HG03571 (cell line): Measurements from ENCODE around the gene LAMTOR1.
"Not testable (repeated sequence)": the region's sequence is repeated elsewhere in the genome, so short reads cannot be mapped to it uniquely, and the experiment has no call there.

Experiments used
- ATAC-seq: cut with Tn5 transposase; IDR thresholded peaks from one replicate; pipeline ENCODE4 v1.9.1; 2021; ENCODE audit not compliant: unreplicated experiment

LAMTOR1 gene

DNA sequence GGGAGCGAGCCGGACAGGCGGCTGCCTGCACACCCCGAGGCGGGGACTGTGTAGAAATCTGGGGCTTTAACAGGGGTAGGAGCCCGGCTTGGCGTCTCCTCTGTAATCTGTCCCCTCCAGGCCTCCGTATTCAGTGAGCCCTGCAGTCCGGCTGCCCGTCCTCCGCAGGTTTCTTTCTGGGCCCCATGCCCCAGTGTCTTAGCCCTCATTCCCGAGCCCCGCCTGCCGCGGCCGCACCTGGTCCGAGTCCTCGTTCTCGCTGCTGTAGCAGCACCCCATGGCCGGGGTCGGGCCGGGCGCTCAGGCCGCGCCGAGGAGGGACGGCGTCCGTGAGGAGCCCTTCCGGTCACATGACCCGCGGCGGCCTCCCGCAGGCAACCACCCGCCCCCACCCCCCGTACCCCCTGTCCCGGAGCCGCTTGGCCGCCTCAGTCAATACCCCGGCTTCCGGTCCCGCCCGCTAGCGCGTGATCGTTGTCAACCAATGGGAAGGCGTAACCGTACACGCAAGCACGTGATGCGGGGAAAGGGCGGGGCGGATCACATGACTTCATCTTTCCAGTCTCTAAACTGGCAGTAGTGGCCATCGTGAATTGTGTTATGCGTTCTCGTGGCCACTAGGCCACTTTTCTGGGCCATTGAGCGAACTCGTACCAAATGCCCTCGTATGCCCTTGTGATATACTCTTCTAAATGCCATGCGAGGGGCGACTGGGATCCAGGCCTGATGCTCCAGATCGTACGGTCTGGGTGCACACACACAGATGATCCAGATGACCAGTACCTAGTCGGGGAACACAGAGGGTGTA, at the start of gene LAMTOR1:
TSS of gene LAMTOR1 (minus strand) at position 352 of the 808 bp plus-strand sequence. CDS start at position 279, 73 bp downstream.
- ATAC-seq, result peak; percentile 75

- ATAC-seq, result no peak
Observed at GRCh38 chr11:72150882-72151281, 47.8 kb upstream of the LAMTOR1 start.

DNA sequence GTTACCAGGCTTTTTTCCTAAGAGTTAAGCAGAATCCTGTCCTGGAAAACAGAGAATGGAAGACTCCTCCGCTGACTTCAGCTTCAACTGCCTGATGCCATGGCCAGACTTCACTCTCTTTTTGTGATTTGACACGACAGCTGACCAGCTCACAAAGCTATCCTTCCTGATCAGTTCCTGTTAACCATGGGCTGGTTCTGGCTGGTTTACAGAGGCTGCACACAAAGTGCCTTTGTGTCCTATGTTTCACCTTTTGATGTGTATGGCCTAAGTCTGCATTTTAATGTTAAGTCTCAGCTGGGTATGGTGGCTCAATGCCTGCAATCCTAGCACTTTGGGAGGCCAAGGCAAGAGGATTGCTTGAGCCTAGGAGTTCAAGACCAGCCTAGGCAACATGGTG, 43.5 kb upstream of the LAMTOR1 start:
- no peak for ATAC-seq

DNA sequence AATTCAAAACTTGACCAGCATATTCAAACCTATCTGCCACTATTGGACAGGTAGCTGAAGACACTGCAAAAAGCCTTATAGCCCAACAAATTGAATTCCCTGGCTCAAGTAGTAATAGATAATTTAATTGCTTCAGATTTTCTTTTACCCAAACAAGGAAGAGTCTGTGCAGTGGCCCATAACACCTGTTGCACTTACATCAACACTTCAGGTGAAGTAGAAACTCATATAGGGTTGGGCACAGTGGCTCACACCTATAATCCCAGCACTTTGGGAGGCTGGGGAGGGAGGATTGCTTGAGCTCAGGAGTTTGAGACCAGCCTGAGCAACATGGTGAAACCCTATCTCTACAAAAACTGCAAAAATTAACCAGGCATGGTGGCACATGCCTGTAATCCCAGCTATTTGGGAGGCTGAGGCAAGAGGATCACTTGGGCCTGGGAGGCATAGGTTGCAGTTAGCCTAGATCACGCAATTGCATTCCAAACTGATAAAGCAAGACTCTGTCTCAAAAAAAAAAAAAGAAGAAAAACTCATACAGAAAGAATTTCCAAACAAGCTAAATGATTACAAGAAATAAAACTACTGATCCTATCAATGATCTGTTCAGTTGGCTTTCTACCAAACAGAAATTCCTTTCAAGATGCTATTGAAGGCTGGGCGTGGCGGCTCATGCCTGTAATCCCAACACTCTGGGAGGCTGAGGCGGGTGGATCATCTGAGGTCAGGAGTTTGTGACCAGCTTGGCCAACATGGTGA, 41.9 kb upstream of the LAMTOR1 start:
- ATAC-seq, result no peak

GRCh38 chr11:72142543-72142942, 39.4 kb upstream of the LAMTOR1 start:
- ATAC-seq, result not testable (repeated sequence)

- ATAC-seq, result not testable (repeated sequence)
Observed at GRCh38 chr11:72142086-72142485, 39.0 kb upstream of the LAMTOR1 start.

DNA sequence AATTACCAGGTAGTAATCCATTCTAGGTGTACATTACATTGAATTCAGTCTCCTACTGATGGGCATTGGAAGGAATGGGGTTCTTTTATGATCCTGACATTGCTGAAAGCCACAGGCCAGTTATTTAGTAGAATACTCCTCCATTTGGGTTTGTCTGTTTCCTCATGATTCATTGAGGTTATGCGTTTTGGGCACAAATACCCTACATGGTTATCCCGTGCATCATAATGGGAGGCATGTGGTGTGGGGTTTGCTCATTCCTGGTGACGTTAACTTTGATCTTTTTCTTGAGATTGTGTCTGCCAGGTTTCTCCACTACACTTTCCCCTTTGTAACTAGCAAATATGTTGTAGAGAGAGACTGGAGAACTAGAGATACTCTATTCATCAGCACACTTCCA, 38.0 kb upstream of the LAMTOR1 start:
- ATAC-seq, result no peak

- no peak for ATAC-seq
Observed at GRCh38 chr11:72140661-72141060, 37.6 kb upstream of the LAMTOR1 start.

DNA sequence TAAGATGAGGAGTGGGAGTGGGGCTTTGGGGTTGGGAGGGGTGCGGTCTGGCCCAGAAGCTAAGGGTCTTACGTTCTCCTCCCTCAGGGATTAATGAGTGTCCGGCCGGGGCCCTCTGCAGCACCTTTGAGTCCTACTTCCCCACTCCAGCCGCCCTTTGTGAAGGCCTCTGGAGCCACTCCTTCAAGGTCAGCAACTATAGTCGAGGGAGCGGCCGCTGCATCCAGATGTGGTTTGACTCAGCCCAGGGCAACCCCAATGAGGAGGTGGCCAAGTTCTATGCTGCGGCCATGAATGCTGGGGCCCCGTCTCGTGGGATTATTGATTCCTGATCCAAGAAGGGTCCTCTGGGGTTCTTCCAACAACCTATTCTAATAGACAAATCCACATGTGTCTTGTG, 36.4 kb upstream of the LAMTOR1 start:
- no peak for ATAC-seq

GRCh38 chr11:72138821-72139390, 35.8 kb upstream of the LAMTOR1 start:
- ATAC-seq, result no peak

- no peak for ATAC-seq
Observed at GRCh38 chr11:72136684-72137262, 33.7 kb upstream of the LAMTOR1 start.

- no peak for ATAC-seq
Observed at GRCh38 chr11:72135891-72136683, 33.0 kb upstream of the LAMTOR1 start.

DNA sequence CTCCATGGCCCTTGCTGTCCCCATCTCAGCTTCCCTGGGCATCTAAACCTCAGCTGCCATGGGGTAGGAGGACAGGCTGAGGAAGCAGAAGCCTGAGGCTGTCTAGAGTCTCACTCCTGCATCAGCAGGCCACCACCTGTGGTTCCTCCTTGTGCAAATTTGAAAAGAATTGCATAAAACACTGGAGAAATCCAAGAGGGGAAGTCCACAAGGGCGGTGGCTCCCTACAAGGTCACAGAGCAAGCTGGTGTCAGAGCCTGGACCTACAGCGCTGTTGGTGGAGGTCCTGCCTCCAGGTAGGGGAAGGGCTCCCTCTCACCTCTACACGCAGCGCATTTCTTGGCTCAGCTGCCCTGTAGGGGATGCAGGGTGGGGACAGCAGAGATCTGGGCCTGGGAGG, 32.4 kb upstream of the LAMTOR1 start, which contains the start of gene FOLR3:
TSS of gene FOLR3 (plus strand) at position 253 of the 400 bp plus-strand sequence. CDS start 228 bp downstream, outside the sequence.
- not testable (repeated sequence) for ATAC-seq

- no peak for ATAC-seq
Observed at GRCh38 chr11:72132646-72133045, 29.5 kb upstream of the LAMTOR1 start.

GRCh38 chr11:72129381-72129780, 26.3 kb upstream of the LAMTOR1 start:
- ATAC-seq, result no peak

GRCh38 chr11:72127923-72128322, 24.8 kb upstream of the LAMTOR1 start:
- ATAC-seq, result no peak

DNA sequence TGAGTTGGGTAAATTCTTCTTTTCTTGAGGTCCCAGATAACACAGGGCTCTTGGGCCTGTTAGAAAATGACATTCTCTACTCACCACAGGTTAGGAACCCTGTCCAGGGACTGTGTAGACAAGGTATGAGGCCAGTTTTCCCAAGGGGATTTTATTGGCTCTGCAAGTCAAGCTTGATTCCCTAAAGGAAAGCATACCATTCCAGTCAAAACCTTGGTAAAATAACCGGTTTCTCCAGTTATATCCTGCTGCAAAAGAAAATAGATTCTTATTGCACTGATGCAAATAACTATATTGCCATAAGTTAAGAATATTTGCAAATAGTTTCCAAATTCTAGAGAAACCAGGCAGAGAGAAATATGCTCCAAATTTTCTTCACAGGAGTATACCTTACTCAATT, 22.9 kb upstream of the LAMTOR1 start:
- no peak for ATAC-seq

DNA sequence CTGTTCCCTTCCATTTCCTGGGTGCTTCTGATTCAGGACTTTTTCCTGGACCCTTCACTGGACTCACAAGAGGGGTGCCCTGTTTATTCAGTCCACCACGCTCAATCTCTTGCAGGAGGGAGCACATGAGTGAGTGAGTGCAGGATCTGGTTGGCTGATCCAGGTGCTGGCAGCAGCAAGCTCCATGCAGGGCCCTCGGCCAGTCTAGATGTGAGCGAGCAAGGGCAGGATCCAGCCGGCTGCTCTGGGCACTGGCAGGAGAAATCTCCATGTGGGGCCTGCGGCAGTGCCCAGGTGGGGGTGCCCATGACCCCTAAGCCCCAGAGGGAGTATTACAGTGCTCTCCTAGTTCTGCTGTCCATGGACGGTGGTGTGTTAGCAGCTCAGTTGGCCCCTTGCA, 20.9 kb upstream of the LAMTOR1 start:
- no peak for ATAC-seq

GRCh38 chr11:72123117-72123653, 20.1 kb upstream of the LAMTOR1 start:
- ATAC-seq, result no peak

GRCh38 chr11:72122607-72123006, 19.5 kb upstream of the LAMTOR1 start:
- ATAC-seq, result no peak
